Measurements from ENCODE around the gene SLAIN1. TPM values are rescaled to one million over a fixed set of nuclear protein-coding genes. Genes with fewer than 3 reads are reported as not detected.

SLAIN1 gene
- total and polyA plus RNA-seq, 2 of the 8 experiments (the other 6 are each of a cell fraction or from before 2014, with no cell fraction given): 35.0 to 37.7 TPM

DNA sequence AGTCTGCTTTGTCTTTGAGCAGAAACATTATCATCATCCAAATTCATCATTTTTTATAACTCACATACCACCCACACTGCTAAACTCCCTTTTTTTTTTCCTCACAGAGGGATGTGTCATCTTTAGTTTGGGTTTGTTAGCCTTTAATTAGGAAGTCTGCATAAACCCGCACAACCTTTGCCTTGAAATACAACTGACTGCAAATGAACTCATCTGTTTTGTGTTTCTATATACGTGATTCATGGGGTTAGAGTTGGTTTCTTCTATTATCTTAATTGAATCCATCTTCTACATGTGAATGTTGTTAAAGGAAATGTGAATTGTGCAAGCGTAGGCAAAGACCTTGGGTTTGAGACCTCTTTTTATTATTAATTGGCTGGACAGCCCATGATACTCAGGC lies 102.7 kb downstream of the SLAIN1 start:
- CTCF ChIA-PET (ENCODE audit: partially characterized antibody): no interaction called here
- H2BK20ac ChIP-seq (ENCODE audit: low read length): no peak overlapping the region
- no peak overlapping the region for H2BK12ac ChIP-seq (ENCODE audit: low read depth, low read length)
- H2AK5ac ChIP-seq (ENCODE audit: low read depth, low read length): no peak overlapping the region
- H4K5ac ChIP-seq (ENCODE audit: insufficient read length, low read depth, low read length): no peak overlapping the region
- no peak overlapping the region for H3K9ac ChIP-seq (replicated peaks in 1 of 4; ENCODE audit: extremely low read depth in 1 of 4, low read depth in 3 of 4, low read length in 3 of 4)
- no peaks in the 10 kb centered on the region for H3K27me3 ChIP-seq (replicated peaks in 1 of 4; ENCODE audit: control insufficient read depth in 3 of 4, extremely low read depth in 1 of 4, insufficient read depth in 3 of 4, low read length in 3 of 4)
- POLR2A ChIA-PET (ENCODE audit: partially characterized antibody): no interaction called here
- H3K23ac ChIP-seq (ENCODE audit: insufficient read length): no peak overlapping the region
- no peak overlapping the region for H3K56ac ChIP-seq (replicated peaks; ENCODE audit: insufficient read length, low read depth, low read length)
- DNase-seq (ENCODE audit: low read depth in 1 of 2, low spot score in 2 of 2) (no peak), FAIRE-seq (no peak)
- 83% methylated on average over 3 of the region's 3 CpGs; no CpG with 5 or more reads in 1 of the 2 experiments for WGBS, 2 experiments (ENCODE audit: extremely low coverage in 1 of 2, insufficient coverage in 1 of 2, insufficient read length in 1 of 2, insufficient replicate concordance in 2 of 2, low coverage in 1 of 2, low lambda C conversion rate in 2 of 2, missing lambda C conversion rate in 1 of 2)
- H3K9me3 ChIP-seq (ENCODE audit: insufficient read depth in 2 of 2, low read depth in 1 of 2, low read length in 1 of 2): no peaks in the 10 kb centered on the region
- H2BK15ac ChIP-seq (ENCODE audit: low read length): no peak overlapping the region
- H3K18ac ChIP-seq (ENCODE audit: extremely low read depth, low read length): no peak overlapping the region
- no peak overlapping the region for H2AFZ ChIP-seq (ENCODE audit: low read length)
- no peak overlapping the region for H3K14ac ChIP-seq (ENCODE audit: insufficient read length)
- H3K4me3 ChIP-seq (ENCODE audit: extremely low read depth in 1 of 4, insufficient read depth in 2 of 4, low read depth in 3 of 4, low read length in 4 of 4): no peak overlapping the region
- H3K4me1 ChIP-seq (replicated peaks in 1 of 4; ENCODE audit: control insufficient read depth in 3 of 4, insufficient read depth in 4 of 4, low read length in 3 of 4): no peaks in the 10 kb centered on the region
- no peak overlapping the region for H2BK120ac ChIP-seq (replicated peaks; ENCODE audit: low read depth, low read length)
- no peak overlapping the region for H3K4ac ChIP-seq (replicated peaks; ENCODE audit: insufficient read length, low read depth, low read length)
- no peak overlapping the region for H2BK5ac ChIP-seq (ENCODE audit: low read depth, low read length)
- no peak overlapping the region for H4K8ac ChIP-seq (ENCODE audit: extremely low read depth, insufficient read depth, low read length)
- no peaks in the 10 kb centered on the region for H3K79me1 ChIP-seq (ENCODE audit: low read depth, low read length)
- no peaks in the 10 kb centered on the region for H4K20me1 ChIP-seq (replicated peaks in 1 of 2; ENCODE audit: control insufficient read depth in 1 of 2, insufficient read depth in 2 of 2, low read length in 2 of 2)
- no peak overlapping the region for H3K27ac ChIP-seq (ENCODE audit: low read depth, low read length)
- no peak overlapping the region for H3K4me2 ChIP-seq (ENCODE audit: insufficient read depth in 1 of 2, low read depth in 2 of 2, low read length in 2 of 2)
- H3K79me2 ChIP-seq (ENCODE audit: control insufficient read depth in 1 of 2, insufficient read depth in 2 of 2, low read length in 2 of 2): no peaks in the 10 kb centered on the region
- TF ChIP-seq BRCA1 (IDR thresholded peaks at IDR 0.05; ENCODE audit: low read depth, low read length): no peak
- TF ChIP-seq SP2 (IDR thresholded peaks at IDR 0.05; ENCODE audit: low read length): no peak
- no peak for TF ChIP-seq KDM4A (IDR thresholded peaks at IDR 0.05; ENCODE audit: low read depth, low read length, severe bottlenecking)
- TF ChIP-seq TAF7 (optimal IDR thresholded peaks at IDR 0.05; ENCODE audit: borderline replicate concordance, low read depth, low read length): no peak
- TF ChIP-seq EP300 (IDR thresholded peaks at IDR 0.05; ENCODE audit: borderline replicate concordance in 1 of 2, low read depth in 2 of 2, low read length in 2 of 2): no peak
- TF ChIP-seq CBX8 (IDR thresholded peaks at IDR 0.05; ENCODE audit: borderline replicate concordance, low read depth, low read length): no peak
- TF ChIP-seq TEAD4 (IDR thresholded peaks at IDR 0.05; ENCODE audit: low read depth, low read length): no peak
- H3K36me3 ChIP-seq (ENCODE audit: control insufficient read depth in 2 of 4, insufficient read depth in 4 of 4, low read length in 3 of 4): no peaks in the 10 kb centered on the region
- H3K23me2 ChIP-seq (ENCODE audit: low read depth, low read length): no peaks in the 10 kb centered on the region
- no peak overlapping the region for H4K91ac ChIP-seq (replicated peaks; ENCODE audit: insufficient read length, low read length)

Data from H1 (cell line).